PC-3 (cell line): ENCODE results near the gene SUSD4. TPM values are rescaled to one million over a fixed set of nuclear protein-coding genes. Genes with fewer than 3 reads are reported as not detected.
A peak's percentile ranks its signal among the peaks of the same experiment; 100 is the strongest.

Experiments
- ATAC-seq: fragments of 200-7000 bp; cut with Tn5 transposase; 2 replicates; pipeline ENCODE4 v1.9.1; 2020; ENCODE audit warnings: mild to moderate bottlenecking, moderate library complexity
- BruUV-seq: library from RNA; stranded (reverse); fragments of 400-500 nt; replicated peaks from 2 replicates; lab custom pipeline; 2021; lab: Mats Ljungman, UMichigan
- CTCF ChIA-PET: fragments of 300-600 bp; sonication (Branson Sonifier 250); formaldehyde crosslinking; loops from one replicate; lab custom pipeline; 2022; ENCODE audit warnings: antibody characterized with exemption; lab: Charles Lee
- POLR2A ChIA-PET: fragments of 300-600 bp; sonication (Branson Sonifier 250); formaldehyde crosslinking; loops from one replicate; lab custom pipeline; 2022; ENCODE audit warnings: antibody characterized with exemption; ENCODE audit not compliant: unreplicated experiment; lab: Charles Lee
- DNase-seq: peaks from one replicate; pipeline ENCODE4 v3.0.0-alpha.2; 2015
- H2AFZ ChIP-seq: fragments of 300-600 bp; sonication (generic); 2 replicates; pipeline ENCODE4 v1.6.0; 2016; ENCODE audit warnings: antibody characterized with exemption, low read length
- H3F3A ChIP-seq: fragments of 300-600 bp; sonication (generic); one replicate; pipeline ENCODE4 v1.6.0; 2017; ENCODE audit warnings: antibody characterized with exemption, low read length, control low read depth, mild to moderate bottlenecking; ENCODE audit not compliant: unreplicated experiment
- H3K27ac ChIP-seq: fragments of 300-600 bp; sonication (generic); 2 replicates; pipeline ENCODE4 v1.5.1; 2016; ENCODE audit warnings: mild to moderate bottlenecking, low read length
- H3K27me3 ChIP-seq: fragments of 300-600 bp; sonication (generic); 2 replicates; pipeline ENCODE4 v1.6.1; 2016; ENCODE audit warnings: low read length, mixed read lengths
- H3K36me3 ChIP-seq: fragments of 300-600 bp; sonication (generic); 2 replicates; pipeline ENCODE4 v1.6.1; 2016; ENCODE audit warnings: low read depth, mixed run types, low read length, mixed read lengths
- H3K4me1 ChIP-seq: fragments of 300-600 bp; sonication (generic); 2 replicates; pipeline ENCODE4 v1.5.1; 2016; ENCODE audit warnings: low read length; ENCODE audit not compliant: insufficient read depth
- H3K4me2 ChIP-seq: fragments of 300-600 bp; sonication (generic); 2 replicates; pipeline ENCODE4 v1.6.0; 2016; ENCODE audit warnings: low read length
- H3K4me3 ChIP-seq: fragments of 300-600 bp; sonication (generic); 2 replicates; pipeline ENCODE4 v1.5.1; 2016; ENCODE audit warnings: mild to moderate bottlenecking, low read length, mixed read lengths
- H3K79me2 ChIP-seq: fragments of 300-600 bp; sonication (generic); 2 replicates; pipeline ENCODE4 v1.6.1; 2017; ENCODE audit warnings: low read length, mixed read lengths
- H3K9ac ChIP-seq: fragments of 300-600 bp; sonication (generic); 2 replicates; pipeline ENCODE4 v1.6.0; 2016; ENCODE audit warnings: mild to moderate bottlenecking, low read length
- H3K9me2 ChIP-seq: fragments of 300-600 bp; sonication (generic); replicated peaks from 2 replicates; pipeline ENCODE4 v1.6.1; 2016; ENCODE audit warnings: mixed run types, low read length, mixed read lengths
- H3K9me3 ChIP-seq: fragments of 300-600 bp; sonication (generic); 2 replicates; pipeline ENCODE4 v1.6.1; 2016; ENCODE audit warnings: low read length, mixed read lengths
- H4K20me1 ChIP-seq: fragments of 300-600 bp; sonication (generic); 2 replicates; pipeline ENCODE4 v1.6.1; 2016; ENCODE audit warnings: low read length, mixed read lengths
- CTCF ChIP-seq: fragments of 300-600 bp; sonication (generic); conservative IDR thresholded peaks from 2 replicates; pipeline ENCODE4 v1.5.1; 2017; ENCODE audit warnings: antibody characterized with exemption, low read depth, mild to moderate bottlenecking, low read length
- EZH2 ChIP-seq: fragments of 300-600 bp; sonication (generic); IDR thresholded peaks from one replicate; pipeline ENCODE4 v1.6.1; 2017; ENCODE audit warnings: antibody characterized with exemption, mild to moderate bottlenecking, low read length; ENCODE audit not compliant: unreplicated experiment
- EZH2phosphoT487 ChIP-seq: fragments of 300-600 bp; sonication (generic); IDR thresholded peaks from 2 replicates; pipeline ENCODE4 v1.6.1; 2018; ENCODE audit warnings: mild to moderate bottlenecking, antibody characterized with exemption, low read length, borderline replicate concordance
- intact Hi-C: fragments of 100-400 bp; cut with micrococcal nuclease; formaldehyde crosslinking; loops from 2 replicates; pipeline ENCODE4 v1.9.0; 2023
- total RNA-seq: library from RNA; depleted of rRNA; stranded (reverse); fragments of >200 nt; gene quantifications from 2 replicates; pipeline ENCODE4 v1.2.3, GENCODE V29; 2014

SUSD4 gene
- total RNA-seq, 1 experiment from 2014 or later, result 5.2 TPM

- H2AFZ ChIP-seq, result no peak overlapping the region
Measured at GRCh38 chr1:223334156-223334555, 29.8 kb downstream of the SUSD4 start.

GRCh38 chr1:223332997-223333396 lies 31.0 kb downstream of the SUSD4 start:
- DNase-seq (no peak), ATAC-seq (no peak)
- Histone ChIP-seq H4K20me1 (no peaks in the 10 kb centered on the region), H3K9me2 (no peaks in the 10 kb centered on the region), H3K27ac (no peak overlapping the region), H3K36me3 (no peaks in the 10 kb centered on the region), H3K4me1 (no peaks in the 10 kb centered on the region; the same call in 1 of the 2 replicates), H2AFZ (no peak overlapping the region), H3K27me3 (peaks cover 34% of the 10 kb centered on the region), H3F3A (no peaks in the 10 kb centered on the region), H3K4me3 (no peak overlapping the region), H3K4me2 (no peak overlapping the region), H3K79me2 (no peaks in the 10 kb centered on the region), H3K9me3 (no peaks in the 10 kb centered on the region), H3K9ac (no peak overlapping the region)
- intact Hi-C loops, result no loop called here
- BruUV-seq, result no TSS peak
- POLR2A ChIA-PET, result no interaction called here
- CTCF ChIA-PET, result no interaction called here
- no peak for TF ChIP-seq EZH2
- TF ChIP-seq CTCF, result no peak
- TF ChIP-seq EZH2phosphoT487, result no peak

More at GRCh38 chr1:223334156-223334555, 29.8 kb downstream of the SUSD4 start:
- H3K27ac ChIP-seq, result no peak overlapping the region
- H3K4me2 ChIP-seq, result no peak overlapping the region
- H3K4me3 ChIP-seq, result no peak overlapping the region
- no TSS peak for BruUV-seq
- no peaks in the 10 kb centered on the region; the same call in 1 of the 2 replicates for H3K4me1 ChIP-seq
- no peaks in the 10 kb centered on the region for H3K79me2 ChIP-seq
- DNase-seq (no peak), ATAC-seq (no peak)
- no peak overlapping the region for H3K9ac ChIP-seq
- H3F3A ChIP-seq, result no peaks in the 10 kb centered on the region
- CTCF ChIA-PET, result no interaction called here
- POLR2A ChIA-PET, result no interaction called here
- H4K20me1 ChIP-seq, result no peaks in the 10 kb centered on the region
- intact Hi-C loops, result no loop called here
- TF ChIP-seq CTCF (no peak), EZH2phosphoT487 (no peak), EZH2 (no peak)
- H3K36me3 ChIP-seq, result no peaks in the 10 kb centered on the region
- H3K9me2 ChIP-seq, result no peaks in the 10 kb centered on the region
- peaks cover 46% of the 10 kb centered on the region for H3K27me3 ChIP-seq
- H3K9me3 ChIP-seq, result no peaks in the 10 kb centered on the region

- TF ChIP-seq EZH2 (no peak), EZH2phosphoT487 (no peak), CTCF (no peak)
- no TSS peak for BruUV-seq
- no peak overlapping the region for H3K27ac ChIP-seq
- H3K4me3 ChIP-seq, result no peak overlapping the region
- intact Hi-C loops, result no loop called here
- no peak overlapping the region for H2AFZ ChIP-seq
- no peaks in the 10 kb centered on the region for H3F3A ChIP-seq
- no peaks in the 10 kb centered on the region for H3K79me2 ChIP-seq
- ChIA-PET CTCF (no interaction called here), POLR2A (no interaction called here)
- no peaks in the 10 kb centered on the region for H3K9me2 ChIP-seq
- H3K4me1 ChIP-seq, result no peaks in the 10 kb centered on the region; the same call in 1 of the 2 replicates
- peak; percentile 74 for DNase-seq
- peaks cover 27% of the 10 kb centered on the region for H3K27me3 ChIP-seq
- H4K20me1 ChIP-seq, result no peaks in the 10 kb centered on the region
- H3K9ac ChIP-seq, result no peak overlapping the region
- no peak overlapping the region for H3K4me2 ChIP-seq
- H3K36me3 ChIP-seq, result no peaks in the 10 kb centered on the region
- no peaks in the 10 kb centered on the region for H3K9me3 ChIP-seq
- peak; percentile 29; the same call in 1 of the 2 replicates for ATAC-seq
Measured at GRCh38 chr1:223331929-223332328, 32.0 kb downstream of the SUSD4 start.
